Endodermal cell (in vitro differentiated cells): ENCODE measurements around the gene ADK. TPM values are rescaled to one million over a fixed set of nuclear protein-coding genes. Genes with fewer than 3 reads are reported as not detected.

ENCODE experiments used
- DNase-seq: peaks from one replicate; pipeline ENCODE4 v3.0.0-alpha.2; 2017
- H3K27ac ChIP-seq: 2 replicates; pipeline ENCODE4 v1.5.1; 2013; ENCODE audit warnings: mild to moderate bottlenecking, low read depth, low read length, moderate library complexity
- H3K27me3 ChIP-seq: 2 replicates; pipeline ENCODE4 v1.6.1; 2013; ENCODE audit warnings: mild to moderate bottlenecking, low read length, moderate library complexity; ENCODE audit not compliant: insufficient read depth, control insufficient read depth, poor library complexity, severe bottlenecking
- H3K36me3 ChIP-seq: 2 replicates; pipeline ENCODE4 v1.7.0; 2013; ENCODE audit warnings: mild to moderate bottlenecking, low read length, moderate library complexity; ENCODE audit not compliant: control insufficient read depth, insufficient read depth
- H3K4me1 ChIP-seq: one replicate; pipeline ENCODE4 v1.7.0; 2013; ENCODE audit warnings: low read length; ENCODE audit not compliant: control insufficient read depth, insufficient read depth
- H3K4me3 ChIP-seq: 2 replicates; pipeline ENCODE4 v1.5.1; 2013; ENCODE audit warnings: mild to moderate bottlenecking, low read length, moderate library complexity
- H3K9ac ChIP-seq: 2 replicates; pipeline ENCODE4 v1.6.1; 2013; ENCODE audit warnings: mild to moderate bottlenecking, low read length, moderate library complexity; ENCODE audit not compliant: poor library complexity, severe bottlenecking; ENCODE audit errors: extremely low read depth
- H3K9me3 ChIP-seq: 2 replicates; pipeline ENCODE4 v1.6.1; 2013; ENCODE audit warnings: mild to moderate bottlenecking, low read length, moderate library complexity; ENCODE audit not compliant: control insufficient read depth
- H3K27ac Mint-ChIP-seq: 2 replicates; pipeline ENCODE4 v1.8.0; 2020; ENCODE audit warnings: mixed read lengths
- H3K27me3 Mint-ChIP-seq: 2 replicates; pipeline ENCODE4 v1.8.0; 2021; ENCODE audit warnings: mild to moderate bottlenecking, mixed read lengths; ENCODE audit not compliant: insufficient read depth
- H3K36me3 Mint-ChIP-seq: 2 replicates; pipeline ENCODE4 v1.8.0; 2020; ENCODE audit warnings: low read depth, mixed read lengths
- H3K4me1 Mint-ChIP-seq: 2 replicates; pipeline ENCODE4 v1.8.0; 2020; ENCODE audit warnings: mixed read lengths
- H3K4me3 Mint-ChIP-seq: 2 replicates; pipeline ENCODE4 v1.8.0; 2020; ENCODE audit warnings: mild to moderate bottlenecking, moderate library complexity, mixed read lengths
- H3K9me3 Mint-ChIP-seq: 2 replicates; pipeline ENCODE4 v1.8.0; 2020; ENCODE audit warnings: mild to moderate bottlenecking, mixed read lengths
- CTCF ChIP-seq: fragments of 200-600 bp; sonication (generic); conservative IDR thresholded peaks from 2 replicates; pipeline ENCODE4 v1.5.0; 2021; ENCODE audit warnings: antibody characterized with exemption, mild to moderate bottlenecking
- WGBS, 2 experiments: methylation state at CpG; one replicate each; pipeline versions ENCODE4 v1.1.5 to v1.1.7; 2013; ENCODE audit warnings: missing lambda C conversion rate in 2 of 2, mixed read lengths in 1 of 2; ENCODE audit not compliant: insufficient coverage in 1 of 2, insufficient read length in 1 of 2; 5-methylcytosine and 5-hydroxymethylcytosine counted together
- total RNA-seq, 2 donors: library from RNA; stranded (reverse); fragmentation: NEBNext Ultra II Directional in 1 of 2; extraction: Animal tissue kit (Norgen Biotek cat#: 25700) in 1 of 2; gene quantifications; 2 replicates in 1 of 2; 3 replicates in 1 of 2; pipeline ENCODE4 v1.2.1, GENCODE V29; 2021

The ADK gene
- total RNA-seq, 2 donors from 2014 or later = 23.6 to 36.7 TPM

GRCh38 chr10:74433595-74433956, 282.6 kb downstream of the ADK start:
- peaks cover 8% of the 10 kb centered on the region for H3K36me3 Mint-ChIP-seq
- no peak for DNase-seq
- Histone ChIP-seq H3K27me3 (no peaks in the 10 kb centered on the region), H3K36me3 (no peaks in the 10 kb centered on the region), H3K4me1 (peaks cover 7% of the 10 kb centered on the region), H3K4me3 (no peak overlapping the region), H3K9ac (no peak overlapping the region), H3K9me3 (no peaks in the 10 kb centered on the region), H3K27ac (no peak overlapping the region)
- no peak overlapping the region for H3K4me3 Mint-ChIP-seq
- no peak for TF ChIP-seq CTCF
- H3K9me3 Mint-ChIP-seq = no peaks in the 10 kb centered on the region
- H3K27ac Mint-ChIP-seq = no peak overlapping the region
- H3K27me3 Mint-ChIP-seq = no peaks in the 10 kb centered on the region
- H3K4me1 Mint-ChIP-seq = peaks cover 20% of the 10 kb centered on the region
- WGBS, 2 experiments = 83 to 100% methylated on average over 1 of the region's 1 CpG

- H3K27me3 Mint-ChIP-seq = no peaks in the 10 kb centered on the region
These were observed 283.0 kb downstream of the ADK start for GRCh38 chr10:74433993-74434392.

GRCh38 chr10:74434547-74434946, 283.5 kb downstream of the ADK start:
- Histone ChIP-seq H3K36me3 (no peaks in the 10 kb centered on the region), H3K9ac (no peak overlapping the region), H3K27me3 (no peaks in the 10 kb centered on the region), H3K27ac (no peak overlapping the region), H3K9me3 (no peaks in the 10 kb centered on the region), H3K4me3 (no peak overlapping the region), H3K4me1 (peaks cover 15% of the 10 kb centered on the region)
- Mint-ChIP-seq H3K36me3 (peaks cover 8% of the 10 kb centered on the region), H3K9me3 (no peaks in the 10 kb centered on the region), H3K27ac (no peak overlapping the region), H3K4me1 (peaks cover 26% of the 10 kb centered on the region), H3K4me3 (no peak overlapping the region), H3K27me3 (no peaks in the 10 kb centered on the region)
- 100% methylated on average over 1 of the region's 1 CpG; no CpG with 5 or more reads in 1 of the 2 experiments for WGBS, 2 experiments
- TF ChIP-seq CTCF = no peak
- DNase-seq = no peak

More at GRCh38 chr10:74433993-74434392, 283.0 kb downstream of the ADK start:
- Histone ChIP-seq H3K36me3 (no peaks in the 10 kb centered on the region), H3K4me3 (no peak overlapping the region), H3K9ac (no peak overlapping the region), H3K27me3 (no peaks in the 10 kb centered on the region), H3K4me1 (peaks cover 10% of the 10 kb centered on the region), H3K27ac (no peak overlapping the region), H3K9me3 (no peaks in the 10 kb centered on the region)
- DNase-seq = no peak
- peaks cover 23% of the 10 kb centered on the region for H3K4me1 Mint-ChIP-seq
- H3K36me3 Mint-ChIP-seq = peaks cover 8% of the 10 kb centered on the region
- H3K9me3 Mint-ChIP-seq = no peaks in the 10 kb centered on the region
- WGBS, 2 experiments = 85 to 100% methylated on average over 1 of the region's 1 CpG
- no peak overlapping the region for H3K27ac Mint-ChIP-seq
- no peak for TF ChIP-seq CTCF
- no peak overlapping the region for H3K4me3 Mint-ChIP-seq
